GM13976 (cell line): ENCODE results near the gene PBX3.

Experiments used
- DNase-seq: peaks from one replicate; pipeline ENCODE4 v3.0.0; 2012; ENCODE audit warnings: low spot score
- CTCF ChIP-seq: IDR thresholded peaks from 2 replicates; pipeline ENCODE4 v1.5.1; 2012; ENCODE audit warnings: borderline replicate concordance, mild to moderate bottlenecking; ENCODE audit not compliant: insufficient read depth; ENCODE audit errors: extremely low read depth, missing control alignments, control extremely low read depth
- in situ Hi-C: fragments of 300-500 bp; cut with MboI; formaldehyde crosslinking; loops from one replicate; pipeline ENCODE4 v1.12.0; 2022; ENCODE audit warnings: low sequenced_read_pairs, mixed read lengths, inconsistent platforms; ENCODE audit not compliant: unreplicated experiment

Gene PBX3

GRCh38 chr9:125929846-125930245 lies 182.7 kb downstream of the PBX3 start:
- in situ Hi-C loops: no loop called here
- DNase-seq: no peak
- no peak for TF ChIP-seq CTCF

- in situ Hi-C loops: no loop called here
- no peak for TF ChIP-seq CTCF
- no peak for DNase-seq
Measured at GRCh38 chr9:125931211-125931610, 184.0 kb downstream of the PBX3 start.

- DNase-seq: no peak
- TF ChIP-seq CTCF: no peak
- in situ Hi-C loops: no loop called here
Measured at GRCh38 chr9:125932012-125932411, 184.8 kb downstream of the PBX3 start.

- TF ChIP-seq CTCF: no peak
- DNase-seq: no peak
- in situ Hi-C loops: no loop called here
Measured at GRCh38 chr9:125932746-125933455, 185.7 kb downstream of the PBX3 start.

- no peak for TF ChIP-seq CTCF
- in situ Hi-C loops: no loop called here
- no peak for DNase-seq
Measured at GRCh38 chr9:125942125-125942524, 195.0 kb downstream of the PBX3 start.

- TF ChIP-seq CTCF: no peak
- DNase-seq: no peak
- in situ Hi-C loops: no loop called here
Measured at GRCh38 chr9:125943831-125944230, 196.7 kb downstream of the PBX3 start.
